ENCODE data around the gene HMX2. TPM values are rescaled to one million over a fixed set of nuclear protein-coding genes. Genes with fewer than 3 reads are reported as not detected.

The HMX2 gene
- total and polyA plus RNA-seq, 2 donors (not counting 1 experiment from before 2014, with no cell fraction given), result not detected

- Histone ChIP-seq H3K4me3 (replicated peaks in 1 of 4; ENCODE audit: control extremely low read depth in 1 of 4, insufficient read depth in 1 of 4, low read depth in 3 of 4, low read length in 4 of 4) (no peak overlapping the region), H3K9me3 (ENCODE audit: control insufficient read depth, insufficient read depth, low read depth, low read length) (no peaks in the 10 kb centered on the region), H3K4me2 (ENCODE audit: extremely low read depth, insufficient read depth, low read length) (no peak overlapping the region), H4K20me1 (ENCODE audit: control insufficient read depth, extremely low read depth, insufficient read depth, low read length) (no peaks in the 10 kb centered on the region), H3K27ac (ENCODE audit: insufficient read depth, low read length) (no peak overlapping the region), H3K27me3 (ENCODE audit: control insufficient read depth, insufficient read depth, low read length) (peaks cover 93% of the 10 kb centered on the region), H3K36me3 (ENCODE audit: control insufficient read depth, insufficient read depth, low read length) (no peaks in the 10 kb centered on the region), H2AFZ (ENCODE audit: low read length) (no peak overlapping the region), H3K9ac (ENCODE audit: insufficient read depth, low read length) (no peak overlapping the region), H3K79me2 (ENCODE audit: control insufficient read depth, insufficient read depth, low read length) (no peaks in the 10 kb centered on the region), H3K4me1 (ENCODE audit: control insufficient read depth, extremely low read depth, insufficient read depth, low read length) (no peaks in the 10 kb centered on the region)
- TF ChIP-seq CTCF (conservative IDR thresholded peaks at IDR 0.05 in 1 of 2, IDR thresholded peaks at IDR 0.05 in 1 of 2; ENCODE audit: low read depth in 1 of 2, low read length in 2 of 2) (no peak), EZH2 (IDR thresholded peaks at IDR 0.05; ENCODE audit: low read length, missing control alignments) (peak; percentile 96)
- no peak for DNase-seq (ENCODE audit: low read depth in 2 of 2)
Observed at GRCh38 chr10:123145542-123146012, 2.4 kb upstream of the HMX2 start.

- H3K27ac ChIP-seq (ENCODE audit: insufficient read depth, low read length), result no peak overlapping the region
- H3K27me3 ChIP-seq (ENCODE audit: control insufficient read depth, insufficient read depth, low read length), result peaks cover 93% of the 10 kb centered on the region
- DNase-seq (ENCODE audit: low read depth in 2 of 2), result no peak
- no peak overlapping the region for H3K4me3 ChIP-seq (replicated peaks in 1 of 4; ENCODE audit: control extremely low read depth in 1 of 4, insufficient read depth in 1 of 4, low read depth in 3 of 4, low read length in 4 of 4)
- H3K79me2 ChIP-seq (ENCODE audit: control insufficient read depth, insufficient read depth, low read length), result no peaks in the 10 kb centered on the region
- H3K9me3 ChIP-seq (ENCODE audit: control insufficient read depth, insufficient read depth, low read depth, low read length), result no peaks in the 10 kb centered on the region
- no peak overlapping the region for H2AFZ ChIP-seq (ENCODE audit: low read length)
- H3K4me1 ChIP-seq (ENCODE audit: control insufficient read depth, extremely low read depth, insufficient read depth, low read length), result no peaks in the 10 kb centered on the region
- TF ChIP-seq EZH2 (IDR thresholded peaks at IDR 0.05; ENCODE audit: low read length, missing control alignments) (peak; percentile 56), CTCF (conservative IDR thresholded peaks at IDR 0.05 in 1 of 2, IDR thresholded peaks at IDR 0.05 in 1 of 2; ENCODE audit: low read depth in 1 of 2, low read length in 2 of 2) (no peak)
- H3K4me2 ChIP-seq (ENCODE audit: extremely low read depth, insufficient read depth, low read length), result no peak overlapping the region
- no peaks in the 10 kb centered on the region for H4K20me1 ChIP-seq (ENCODE audit: control insufficient read depth, extremely low read depth, insufficient read depth, low read length)
- H3K9ac ChIP-seq (ENCODE audit: insufficient read depth, low read length), result no peak overlapping the region
- H3K36me3 ChIP-seq (ENCODE audit: control insufficient read depth, insufficient read depth, low read length), result no peaks in the 10 kb centered on the region
Observed at GRCh38 chr10:123146013-123146893, 1.7 kb upstream of the HMX2 start.

- Histone ChIP-seq H3K4me3 (replicated peaks in 1 of 4; ENCODE audit: control extremely low read depth in 1 of 4, insufficient read depth in 1 of 4, low read depth in 3 of 4, low read length in 4 of 4) (no peak overlapping the region), H3K36me3 (ENCODE audit: control insufficient read depth, insufficient read depth, low read length) (no peaks in the 10 kb centered on the region), H4K20me1 (ENCODE audit: control insufficient read depth, extremely low read depth, insufficient read depth, low read length) (no peaks in the 10 kb centered on the region), H3K27me3 (ENCODE audit: control insufficient read depth, insufficient read depth, low read length) (peaks cover 93% of the 10 kb centered on the region), H2AFZ (ENCODE audit: low read length) (no peak overlapping the region), H3K4me2 (ENCODE audit: extremely low read depth, insufficient read depth, low read length) (no peak overlapping the region), H3K9ac (ENCODE audit: insufficient read depth, low read length) (no peak overlapping the region), H3K79me2 (ENCODE audit: control insufficient read depth, insufficient read depth, low read length) (no peaks in the 10 kb centered on the region), H3K4me1 (ENCODE audit: control insufficient read depth, extremely low read depth, insufficient read depth, low read length) (no peaks in the 10 kb centered on the region), H3K27ac (ENCODE audit: insufficient read depth, low read length) (no peak overlapping the region), H3K9me3 (ENCODE audit: control insufficient read depth, insufficient read depth, low read depth, low read length) (no peaks in the 10 kb centered on the region)
- DNase-seq (ENCODE audit: low read depth in 2 of 2), result no peak
- TF ChIP-seq EZH2 (IDR thresholded peaks at IDR 0.05; ENCODE audit: low read length, missing control alignments) (peak; percentile 79), CTCF (conservative IDR thresholded peaks at IDR 0.05 in 1 of 2, IDR thresholded peaks at IDR 0.05 in 1 of 2; ENCODE audit: low read depth in 1 of 2, low read length in 2 of 2) (no peak)
Observed at GRCh38 chr10:123146894-123147634, 872 bp upstream of the HMX2 start.

Data from fibroblast of lung (primary cell).